Activated CD4-positive, alpha-beta T cell treated with anti-CD3 and anti-CD28 coated beads, Interleukin-10, Interleukin-2, amounts not matched to agents 100 ng/mL and 50 ng/mL, durations not matched to agents 16 hours and 8 hours (primary cell): Measurements from ENCODE around the gene DDX19B.
A peak's percentile ranks its signal among the peaks of the same experiment; 100 is the strongest.

Experiments
- DNase-seq: peaks from one replicate; pipeline ENCODE4 v3.0.0-alpha.2; 2020

The DDX19B gene

GRCh38 chr16:70364399-70364798 is 65.4 kb downstream of the DDX19B start:
- DNase-seq: peak; percentile 31

- DNase-seq: peak; percentile 34
Observed at GRCh38 chr16:70370145-70370544, 71.2 kb downstream of the DDX19B start.

GRCh38 chr16:70370924-70371323 is 71.9 kb downstream of the DDX19B start:
- DNase-seq: no peak

GRCh38 chr16:70372921-70373728 is 74.1 kb downstream of the DDX19B start:
- DNase-seq: no peak

- DNase-seq: no peak
Observed at GRCh38 chr16:70374213-70374612, 75.2 kb downstream of the DDX19B start.

- no peak for DNase-seq
Observed at GRCh38 chr16:70375636-70376611, 76.9 kb downstream of the DDX19B start.

- DNase-seq: no peak
Observed at GRCh38 chr16:70377782-70378181, 78.8 kb downstream of the DDX19B start.

- DNase-seq: no peak
Observed at GRCh38 chr16:70378869-70379493, 80.0 kb downstream of the DDX19B start.

- peak; percentile 84 for DNase-seq
Observed at GRCh38 chr16:70380248-70380918, 81.4 kb downstream of the DDX19B start.

GRCh38 chr16:70380919-70381603 is 82.1 kb downstream of the DDX19B start:
- DNase-seq: peak; percentile 99

GRCh38 chr16:70381604-70382342 is 82.8 kb downstream of the DDX19B start:
- DNase-seq: no peak

GRCh38 chr16:70383421-70383960 is 84.5 kb downstream of the DDX19B start:
- no peak for DNase-seq
